Measurements from ENCODE around the gene RHOT2. TPM values are rescaled to one million over a fixed set of nuclear protein-coding genes. Genes with fewer than 3 reads are reported as not detected.

RHOT2 gene
- total RNA-seq, 1 donor from 2014 or later = 121 TPM

DNA sequence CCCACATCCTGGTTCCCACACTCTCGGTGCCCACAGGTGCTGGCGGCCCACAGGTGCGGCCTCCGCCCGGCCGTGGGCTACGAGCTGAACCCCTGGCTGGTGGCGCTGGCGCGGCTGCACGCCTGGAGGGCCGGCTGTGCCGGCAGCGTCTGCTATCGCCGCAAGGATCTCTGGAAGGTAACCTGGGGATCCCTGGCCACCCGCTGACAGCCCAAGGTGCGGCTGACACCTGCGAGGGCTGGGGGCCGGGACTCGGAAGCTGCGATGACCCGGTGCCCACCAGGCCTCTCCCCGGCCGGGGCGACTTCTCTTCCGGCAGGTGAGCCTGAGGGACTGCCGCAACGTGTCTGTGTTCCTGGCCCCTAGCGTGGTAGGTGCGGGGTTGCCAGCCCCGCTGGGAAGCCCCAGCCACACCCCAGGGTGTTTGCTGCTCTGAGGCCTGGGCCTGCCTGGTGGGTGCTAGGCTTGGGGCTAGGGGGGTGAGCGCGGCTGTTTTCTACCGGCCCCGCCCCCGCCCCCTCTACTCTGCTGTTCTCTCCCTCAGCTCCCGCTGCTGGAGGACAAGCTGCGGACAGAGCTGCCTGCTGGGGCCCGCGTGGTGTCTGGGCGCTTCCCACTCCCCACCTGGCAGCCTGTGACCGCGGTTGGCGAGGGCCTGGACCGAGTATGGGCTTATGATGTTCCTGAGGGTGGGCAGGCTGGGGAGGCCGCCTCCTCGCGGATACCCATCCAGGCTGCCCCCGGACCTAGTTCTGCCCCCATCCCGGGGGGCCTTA, 54.0 kb downstream of the RHOT2 start:
- TF ChIP-seq, protein P1, sequence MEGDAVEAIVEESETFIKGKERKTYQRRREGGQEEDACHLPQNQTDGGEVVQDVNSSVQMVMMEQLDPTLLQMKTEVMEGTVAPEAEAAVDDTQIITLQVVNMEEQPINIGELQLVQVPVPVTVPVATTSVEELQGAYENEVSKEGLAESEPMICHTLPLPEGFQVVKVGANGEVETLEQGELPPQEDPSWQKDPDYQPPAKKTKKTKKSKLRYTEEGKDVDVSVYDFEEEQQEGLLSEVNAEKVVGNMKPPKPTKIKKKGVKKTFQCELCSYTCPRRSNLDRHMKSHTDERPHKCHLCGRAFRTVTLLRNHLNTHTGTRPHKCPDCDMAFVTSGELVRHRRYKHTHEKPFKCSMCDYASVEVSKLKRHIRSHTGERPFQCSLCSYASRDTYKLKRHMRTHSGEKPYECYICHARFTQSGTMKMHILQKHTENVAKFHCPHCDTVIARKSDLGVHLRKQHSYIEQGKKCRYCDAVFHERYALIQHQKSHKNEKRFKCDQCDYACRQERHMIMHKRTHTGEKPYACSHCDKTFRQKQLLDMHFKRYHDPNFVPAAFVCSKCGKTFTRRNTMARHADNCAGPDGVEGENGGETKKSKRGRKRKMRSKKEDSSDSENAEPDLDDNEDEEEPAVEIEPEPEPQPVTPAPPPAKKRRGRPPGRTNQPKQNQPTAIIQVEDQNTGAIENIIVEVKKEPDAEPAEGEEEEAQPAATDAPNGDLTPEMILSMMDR (IDR thresholded peaks at IDR 0.05; ENCODE audit: unreplicated experiment) = no peak

DNA sequence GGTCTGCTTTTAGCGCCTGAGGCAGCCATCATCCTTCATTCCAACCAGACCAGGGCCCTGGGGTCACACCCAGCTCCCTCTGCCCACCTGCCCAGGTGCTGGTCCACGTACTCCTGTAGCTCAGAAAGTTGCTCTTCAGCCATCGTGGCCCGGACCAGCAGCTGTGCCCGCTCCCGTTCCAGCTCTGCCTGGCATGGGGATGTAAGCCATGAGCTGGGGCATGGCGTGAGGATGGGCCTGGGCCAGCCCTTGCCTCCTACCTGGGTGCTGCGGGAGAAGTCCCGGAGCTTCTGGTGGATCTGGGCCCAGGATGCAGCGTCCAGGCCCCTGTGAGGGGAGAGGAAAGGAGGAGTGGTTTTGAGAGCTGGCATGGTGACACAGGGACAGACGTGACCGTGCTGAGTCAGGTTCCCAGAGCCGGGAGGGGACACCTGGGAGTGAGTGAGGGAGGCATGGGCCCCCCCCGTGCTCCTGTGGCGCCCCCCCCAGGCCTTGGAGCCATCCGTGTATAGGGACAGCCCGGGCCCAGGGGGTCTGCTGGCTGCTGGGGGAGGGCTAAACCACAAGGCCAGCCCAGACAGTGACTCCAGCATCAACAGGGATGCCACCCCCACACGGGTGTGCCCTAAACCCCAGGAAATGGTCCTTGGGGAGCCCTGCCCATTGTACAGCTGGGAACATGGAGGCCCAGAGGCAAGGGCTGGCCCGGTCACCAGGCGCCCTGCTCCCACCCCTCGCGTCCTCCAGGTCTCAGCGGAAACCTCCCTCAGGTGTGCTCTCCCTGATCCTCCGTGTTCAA, 55.1 kb downstream of the RHOT2 start:
- Mint-ChIP-seq H3K9me3 (ENCODE audit: unreplicated experiment) (no peaks in the 10 kb centered on the region), H3K27ac (ENCODE audit: unreplicated experiment) (no peak overlapping the region), H3K4me3 (ENCODE audit: unreplicated experiment) (no peak overlapping the region), H3K36me3 (ENCODE audit: low read depth, unreplicated experiment) (no peaks in the 10 kb centered on the region), H3K4me1 (ENCODE audit: unreplicated experiment) (no peaks in the 10 kb centered on the region), H3K27me3 (ENCODE audit: unreplicated experiment) (peaks cover 21% of the 10 kb centered on the region)
- TF ChIP-seq, protein P1 (IDR thresholded peaks at IDR 0.05; ENCODE audit: unreplicated experiment) = no peak
- no peak for DNase-seq (ENCODE audit: low spot score)

More for the DNA sequence above, 54.0 kb downstream of the RHOT2 start:
- H3K4me3 Mint-ChIP-seq (ENCODE audit: unreplicated experiment) = no peak overlapping the region
- peaks cover 21% of the 10 kb centered on the region for H3K27me3 Mint-ChIP-seq (ENCODE audit: unreplicated experiment)
- no peak for DNase-seq (ENCODE audit: low spot score)
- H3K27ac Mint-ChIP-seq (ENCODE audit: unreplicated experiment) = no peak overlapping the region
- no peaks in the 10 kb centered on the region for H3K36me3 Mint-ChIP-seq (ENCODE audit: low read depth, unreplicated experiment)
- H3K9me3 Mint-ChIP-seq (ENCODE audit: unreplicated experiment) = no peaks in the 10 kb centered on the region
- H3K4me1 Mint-ChIP-seq (ENCODE audit: unreplicated experiment) = no peaks in the 10 kb centered on the region

DNA sequence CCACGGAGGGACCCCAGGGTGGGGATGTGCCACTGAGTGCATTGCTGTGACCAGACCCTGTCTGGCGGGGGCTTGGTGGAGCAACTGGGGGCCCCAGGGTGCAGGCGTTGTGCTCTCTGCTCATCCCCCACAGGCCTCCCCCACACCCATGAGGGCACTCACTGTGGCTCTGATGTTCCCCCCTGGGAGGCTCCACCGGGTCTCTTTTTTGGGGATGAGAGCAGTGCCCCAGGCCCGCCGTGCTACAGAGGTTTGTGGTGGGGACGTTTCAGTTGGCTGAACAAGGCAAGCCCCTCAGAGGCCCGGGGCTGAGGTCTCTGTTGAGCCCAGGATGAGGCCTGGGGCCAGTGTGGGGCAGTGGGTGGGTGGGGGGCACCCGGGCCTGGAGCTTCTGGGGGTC, 55.8 kb downstream of the RHOT2 start:
- H3K36me3 Mint-ChIP-seq (ENCODE audit: low read depth, unreplicated experiment) = no peaks in the 10 kb centered on the region
- H3K4me3 Mint-ChIP-seq (ENCODE audit: unreplicated experiment) = no peak overlapping the region
- no peak for DNase-seq (ENCODE audit: low spot score)
- H3K27ac Mint-ChIP-seq (ENCODE audit: unreplicated experiment) = no peak overlapping the region
- peaks cover 20% of the 10 kb centered on the region for H3K27me3 Mint-ChIP-seq (ENCODE audit: unreplicated experiment)
- TF ChIP-seq, protein P1 (IDR thresholded peaks at IDR 0.05; ENCODE audit: unreplicated experiment) = no peak
- no peaks in the 10 kb centered on the region for H3K4me1 Mint-ChIP-seq (ENCODE audit: unreplicated experiment)
- no peaks in the 10 kb centered on the region for H3K9me3 Mint-ChIP-seq (ENCODE audit: unreplicated experiment)

Other genes starting within 250 kb of the RHOT2 start
- 81.5 TPM for gene RAB11FIP3, start 242.5 kb upstream of the RHOT2 start, total RNA-seq (ENCODE audit: unreplicated experiment)
- 49.0 TPM for gene CAPN15, start 140.4 kb upstream of the RHOT2 start, total RNA-seq (ENCODE audit: unreplicated experiment)
- gene PRR35, start 107.7 kb upstream of the RHOT2 start, total RNA-seq (ENCODE audit: unreplicated experiment) = not detected
- gene NHLRC4, start 101.1 kb upstream of the RHOT2 start, total RNA-seq (ENCODE audit: unreplicated experiment) = 0.69 TPM
- 38.4 TPM for gene PIGQ, start 98.2 kb upstream of the RHOT2 start, total RNA-seq (ENCODE audit: unreplicated experiment)
- 18.5 TPM for gene RAB40C, start 78.1 kb upstream of the RHOT2 start, total RNA-seq (ENCODE audit: unreplicated experiment)
- 0.44 TPM for gene WFIKKN1, start 37.1 kb upstream of the RHOT2 start, total RNA-seq (ENCODE audit: unreplicated experiment)
- 48.5 TPM for gene METTL26, start 31.8 kb upstream of the RHOT2 start, total RNA-seq (ENCODE audit: unreplicated experiment)
- gene MCRIP2, start 26.3 kb upstream of the RHOT2 start, total RNA-seq (ENCODE audit: unreplicated experiment) = 2.9 TPM
- 25.2 TPM for gene WDR90, start 18.8 kb upstream of the RHOT2 start, total RNA-seq (ENCODE audit: unreplicated experiment)
- gene RHBDL1, start 7.5 kb downstream of the RHOT2 start, total RNA-seq (ENCODE audit: unreplicated experiment) = 1.6 TPM
- 93.7 TPM for gene STUB1, start 12.3 kb downstream of the RHOT2 start, total RNA-seq (ENCODE audit: unreplicated experiment)
- gene JMJD8, start 16.2 kb downstream of the RHOT2 start, total RNA-seq (ENCODE audit: unreplicated experiment) = 31.6 TPM
- gene WDR24, start 22.3 kb downstream of the RHOT2 start, total RNA-seq (ENCODE audit: unreplicated experiment) = 16.1 TPM
- not detected for gene FBXL16, start 37.7 kb downstream of the RHOT2 start, total RNA-seq (ENCODE audit: unreplicated experiment)
- 11.2 TPM for gene METRN, start 47.0 kb downstream of the RHOT2 start, total RNA-seq (ENCODE audit: unreplicated experiment)
- gene ANTKMT, start 53.0 kb downstream of the RHOT2 start, total RNA-seq (ENCODE audit: unreplicated experiment) = 11.1 TPM
- gene CCDC78, start 58.3 kb downstream of the RHOT2 start, total RNA-seq (ENCODE audit: unreplicated experiment) = 0.85 TPM
- 1.5 TPM for gene HAGHL, start 59.0 kb downstream of the RHOT2 start, total RNA-seq (ENCODE audit: unreplicated experiment)
- 51.0 TPM for gene CIAO3, start 72.9 kb downstream of the RHOT2 start, total RNA-seq (ENCODE audit: unreplicated experiment)
- 0.44 TPM for gene MSLN, start 92.6 kb downstream of the RHOT2 start, total RNA-seq (ENCODE audit: unreplicated experiment)
- 27.6 TPM for gene RPUSD1, start 120.2 kb downstream of the RHOT2 start, total RNA-seq (ENCODE audit: unreplicated experiment)
- 56.8 TPM for gene CHTF18, start 120.5 kb downstream of the RHOT2 start, total RNA-seq (ENCODE audit: unreplicated experiment)
- not detected for gene GNG13, start 132.6 kb downstream of the RHOT2 start, total RNA-seq (ENCODE audit: unreplicated experiment)

All from endothelial cell (in vitro differentiated cells).